Natural killer cell treated with Interleukin-12 subunit alpha and Interleukin-12 subunit beta and Interleukin-15 and Interleukin-18, amount 100 ng/mL, for 72 hours (primary cell): ENCODE data around the gene CCDC106. TPM values are rescaled to one million over a fixed set of nuclear protein-coding genes. Genes with fewer than 3 reads are reported as not detected.

Experiments used
- ATAC-seq, 2 donors: fragments of 150-1000 bp; cut with Tn5 transposase in 1 of 2; sonication (Bioruptor Pico), chemical (Tn5 transposase) in 1 of 2; 2 replicates each; pipeline ENCODE4 v1.10.0; 2021
- DNase-seq: peaks from one replicate; pipeline ENCODE4 v3.0.0; 2022; ENCODE audit warnings: low spot score
- H3K27ac Mint-ChIP-seq, 2 donors: 1 replicate in 1 of 2; 2 replicates in 1 of 2; pipeline ENCODE4 v1.8.0; 2022; ENCODE audit warnings: mixed read lengths in 2 of 2, mild to moderate bottlenecking in 1 of 2, moderate library complexity in 1 of 2
- H3K27me3 Mint-ChIP-seq, 2 donors: 1 replicate in 1 of 2; 2 replicates in 1 of 2; pipeline ENCODE4 v1.8.0; 2022; ENCODE audit warnings: mixed read lengths in 2 of 2
- H3K36me3 Mint-ChIP-seq: one replicate; pipeline ENCODE4 v1.8.0; 2022; ENCODE audit warnings: mixed read lengths
- H3K4me1 Mint-ChIP-seq, 2 donors: 1 replicate in 1 of 2; 2 replicates in 1 of 2; pipeline ENCODE4 v1.8.0; 2022; ENCODE audit warnings: low read depth in 2 of 2, mixed read lengths in 2 of 2, mild to moderate bottlenecking in 1 of 2
- H3K4me3 Mint-ChIP-seq: one replicate; pipeline ENCODE4 v1.8.0; 2022; ENCODE audit warnings: mixed read lengths
- H3K9me3 Mint-ChIP-seq: 2 replicates; pipeline ENCODE4 v1.8.0; 2022; ENCODE audit warnings: mixed read lengths
- total RNA-seq, 2 donors: library from RNA; stranded (reverse); gene quantifications; one replicate each; pipeline ENCODE4 v1.2.3, GENCODE V29; 2022

The CCDC106 gene
- total RNA-seq, 2 donors from 2014 or later, result 1.9 to 3.3 TPM

GRCh38 chr19:55676889-55677505 lies 29.0 kb downstream of the CCDC106 start:
- no peak for ATAC-seq
- Mint-ChIP-seq H3K27ac (peak overlapping the region; percentile 74 to 87), H3K4me1 (peaks cover 51 to 55% of the 10 kb centered on the region in 2 donors), H3K36me3 (peaks cover 23% of the 10 kb centered on the region), H3K9me3 (no peaks in the 10 kb centered on the region), H3K4me3 (peak overlapping the region; percentile 93), H3K27me3 (no peaks in the 10 kb centered on the region)
- DNase-seq, result no peak

GRCh38 chr19:55677572-55678028 lies 29.6 kb downstream of the CCDC106 start:
- ATAC-seq, result no peak
- Mint-ChIP-seq H3K27ac (peak overlapping the region in 1 of 2 donors; percentile 87), H3K9me3 (no peaks in the 10 kb centered on the region), H3K4me1 (peaks cover 48 to 51% of the 10 kb centered on the region in 2 donors), H3K36me3 (peaks cover 19% of the 10 kb centered on the region), H3K4me3 (peak overlapping the region; percentile 93), H3K27me3 (no peaks in the 10 kb centered on the region)
- DNase-seq, result no peak

GRCh38 chr19:55678121-55678671 lies 30.2 kb downstream of the CCDC106 start:
- peak overlapping the region in 1 of 2 donors; percentile 87 for H3K27ac Mint-ChIP-seq
- DNase-seq (no peak), ATAC-seq (no peak)
- no peaks in the 10 kb centered on the region for H3K27me3 Mint-ChIP-seq
- H3K36me3 Mint-ChIP-seq, result peaks cover 19% of the 10 kb centered on the region
- no peaks in the 10 kb centered on the region for H3K9me3 Mint-ChIP-seq
- H3K4me1 Mint-ChIP-seq, result peaks cover 48 to 49% of the 10 kb centered on the region in 2 donors
- peak overlapping the region; percentile 93 for H3K4me3 Mint-ChIP-seq

- Mint-ChIP-seq H3K4me1 (peaks cover 41 to 44% of the 10 kb centered on the region in 2 donors), H3K27ac (peak overlapping the region in 1 of 2 donors; percentile 52), H3K27me3 (no peaks in the 10 kb centered on the region), H3K36me3 (peaks cover 19% of the 10 kb centered on the region), H3K9me3 (no peaks in the 10 kb centered on the region), H3K4me3 (no peak overlapping the region)
- ATAC-seq (no peak), DNase-seq (no peak)
These were observed 31.6 kb downstream of the CCDC106 start for GRCh38 chr19:55679343-55680257.

- Mint-ChIP-seq H3K27me3 (no peaks in the 10 kb centered on the region), H3K9me3 (no peaks in the 10 kb centered on the region), H3K27ac (no peak overlapping the region), H3K4me1 (peaks cover 38 to 40% of the 10 kb centered on the region in 2 donors), H3K36me3 (peaks cover 16% of the 10 kb centered on the region), H3K4me3 (no peak overlapping the region)
- DNase-seq, result no peak
- ATAC-seq, result no peak
These were observed 32.5 kb downstream of the CCDC106 start for GRCh38 chr19:55680339-55681130.

GRCh38 chr19:55681131-55682092 lies 33.4 kb downstream of the CCDC106 start:
- H3K27me3 Mint-ChIP-seq, result no peaks in the 10 kb centered on the region
- ATAC-seq (no peak), DNase-seq (no peak)
- H3K4me1 Mint-ChIP-seq, result peaks cover 33 to 38% of the 10 kb centered on the region in 2 donors
- H3K9me3 Mint-ChIP-seq, result no peaks in the 10 kb centered on the region
- no peak overlapping the region for H3K27ac Mint-ChIP-seq
- H3K36me3 Mint-ChIP-seq, result peaks cover 11% of the 10 kb centered on the region
- H3K4me3 Mint-ChIP-seq, result no peak overlapping the region

GRCh38 chr19:55683449-55684261 lies 35.6 kb downstream of the CCDC106 start:
- DNase-seq, result no peak
- no peaks in the 10 kb centered on the region for H3K36me3 Mint-ChIP-seq

GRCh38 chr19:55684946-55685681 lies 37.1 kb downstream of the CCDC106 start:
- Mint-ChIP-seq H3K9me3 (no peaks in the 10 kb centered on the region), H3K27ac (no peak overlapping the region), H3K27me3 (no peaks in the 10 kb centered on the region), H3K36me3 (no peaks in the 10 kb centered on the region), H3K4me3 (no peak overlapping the region), H3K4me1 (peaks cover 5 to 10% of the 10 kb centered on the region in 2 donors)
- ATAC-seq (no peak), DNase-seq (no peak)

More at GRCh38 chr19:55683449-55684261, 35.6 kb downstream of the CCDC106 start:
- Mint-ChIP-seq H3K27ac (no peak overlapping the region), H3K4me1 (peaks cover 16 to 22% of the 10 kb centered on the region in 2 donors), H3K9me3 (no peaks in the 10 kb centered on the region), H3K4me3 (no peak overlapping the region), H3K27me3 (no peaks in the 10 kb centered on the region)
- ATAC-seq, result no peak

GRCh38 chr19:55685776-55686175 lies 37.8 kb downstream of the CCDC106 start:
- Mint-ChIP-seq H3K9me3 (no peaks in the 10 kb centered on the region), H3K27me3 (no peaks in the 10 kb centered on the region), H3K36me3 (no peaks in the 10 kb centered on the region), H3K27ac (no peak overlapping the region), H3K4me3 (no peak overlapping the region), H3K4me1 (peaks cover 5 to 9% of the 10 kb centered on the region in 2 donors)
- DNase-seq, result no peak
- no peak for ATAC-seq

GRCh38 chr19:55686311-55687050 lies 38.5 kb downstream of the CCDC106 start:
- DNase-seq (no peak), ATAC-seq (peak in 1 of 2 donors; percentile 6)
- no peaks in the 10 kb centered on the region for H3K9me3 Mint-ChIP-seq
- peaks cover 5 to 7% of the 10 kb centered on the region in 2 donors for H3K4me1 Mint-ChIP-seq
- H3K27me3 Mint-ChIP-seq, result no peaks in the 10 kb centered on the region
- no peak overlapping the region for H3K4me3 Mint-ChIP-seq
- H3K27ac Mint-ChIP-seq, result no peak overlapping the region
- H3K36me3 Mint-ChIP-seq, result no peaks in the 10 kb centered on the region
